Right renal cortex interstitium (tissue), 3 donors: ENCODE measurements around the gene SH3BGRL. TPM values are rescaled to one million over a fixed set of nuclear protein-coding genes. Genes with fewer than 3 reads are reported as not detected.

Experiments
- polyA plus RNA-seq, 3 donors: library from polyadenylated mRNA; unstranded; fragments of 120-200 nt; gene quantifications; one replicate each; pipeline ENCODE4 v1.2.1, GENCODE V29; 2013; ENCODE audit not compliant: insufficient read length in 3 of 3

SH3BGRL gene
- polyA plus RNA-seq, 3 donors, result 219 to 245 (median 239) TPM

Other genes with a start within 250 kb of the SH3BGRL start
- gene HMGN5, start 189 bp upstream of the SH3BGRL start, polyA plus RNA-seq, result 10 to 100 TPM; 51.3 to 67.6 (median 57.8) TPM